NCI-H1694 (cell line): ENCODE results near the gene CXCR5.

Source experiments
- DNase-seq: peaks from one replicate; lab custom pipeline; 2025; lab: John Stamatoyannopoulos, UW

CXCR5 gene

DNA sequence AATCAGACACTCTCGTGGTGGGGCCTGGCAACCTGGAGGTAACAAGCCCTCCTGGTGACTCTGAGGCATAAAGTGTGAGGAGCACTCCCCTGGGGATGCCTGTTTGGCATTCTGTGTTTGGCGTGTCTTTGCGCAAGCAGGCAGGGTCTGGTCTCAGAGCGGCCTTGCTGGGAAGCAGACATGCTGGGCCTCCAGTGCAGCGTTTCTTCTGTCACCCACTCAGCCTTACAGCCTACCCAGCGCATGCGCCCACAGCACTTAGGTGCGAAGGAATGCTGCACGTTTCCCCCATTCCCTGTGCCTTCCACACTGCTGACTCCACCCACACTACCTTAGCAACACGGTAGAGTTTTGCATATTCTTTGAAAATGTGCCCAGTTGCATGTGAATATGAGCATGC lies 7.4 kb upstream of the CXCR5 start:
- DNase-seq: no peak

- no peak for DNase-seq
These were observed 6.1 kb upstream of the CXCR5 start for GRCh38 chr11:118877487-118878162.

DNA sequence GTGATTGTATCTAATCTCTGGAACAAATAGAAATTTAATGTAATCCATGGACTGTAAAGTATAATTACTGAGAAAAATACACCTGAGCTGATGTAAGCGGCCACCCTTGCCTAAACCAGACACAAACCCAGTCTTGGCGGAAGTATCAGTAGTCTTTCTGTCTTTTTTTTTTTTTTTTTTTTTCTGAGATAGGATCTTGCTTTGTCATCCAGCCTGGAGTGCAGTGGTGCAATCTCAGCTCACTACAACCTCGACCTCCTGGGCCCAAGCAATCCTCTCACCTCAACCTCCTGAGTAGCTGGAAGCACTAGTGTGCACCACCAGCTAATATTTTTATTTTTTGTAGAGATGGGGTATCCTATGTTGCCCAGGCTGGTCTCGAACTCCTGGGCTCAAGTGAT lies 5.5 kb upstream of the CXCR5 start:
- DNase-seq: no peak

- no peak for DNase-seq
These were observed 2.5 kb upstream of the CXCR5 start for GRCh38 chr11:118881228-118881627.

DNA sequence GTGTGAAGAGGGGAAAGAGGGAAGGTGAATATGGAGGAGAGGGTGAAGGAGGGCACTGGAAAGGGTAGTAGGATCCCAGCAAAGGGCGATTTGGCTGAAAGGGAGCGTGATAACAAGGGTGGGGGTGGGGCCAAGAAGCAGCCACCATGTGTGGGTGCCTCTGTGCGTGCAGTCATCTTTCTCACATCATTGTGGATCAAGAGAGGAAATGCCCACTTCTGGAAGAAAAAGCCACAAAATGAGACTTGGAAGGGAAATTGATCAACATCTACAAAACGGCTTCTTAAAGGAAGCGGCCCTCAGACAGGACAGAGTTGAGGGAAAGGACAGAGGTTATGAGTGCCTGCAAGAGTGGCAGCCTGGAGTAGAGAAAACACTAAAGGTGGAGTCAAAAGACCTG lies 1.2 kb upstream of the CXCR5 start:
- no peak for DNase-seq

DNA sequence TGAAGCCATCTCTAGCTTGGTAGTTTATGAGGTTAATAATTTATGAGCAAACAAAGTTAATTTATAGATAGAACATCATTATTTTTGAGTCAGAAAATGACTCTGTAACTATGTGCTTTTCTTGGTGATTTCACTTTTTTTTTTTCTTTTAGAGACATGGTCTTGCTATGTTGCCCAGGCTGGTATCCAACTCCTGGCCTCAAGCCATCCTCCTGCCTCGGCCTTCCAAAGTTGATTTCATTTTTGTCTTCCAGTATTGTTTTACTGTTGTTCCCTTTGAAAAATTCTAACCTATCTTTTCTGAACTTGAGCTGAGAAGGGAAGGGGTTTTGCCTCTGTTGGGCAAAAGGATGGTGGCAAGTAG lies 706 bp upstream of the CXCR5 start:
- no peak for DNase-seq

GRCh38 chr11:118884875-118885274 lies 1.2 kb downstream of the CXCR5 start:
- DNase-seq: no peak

DNA sequence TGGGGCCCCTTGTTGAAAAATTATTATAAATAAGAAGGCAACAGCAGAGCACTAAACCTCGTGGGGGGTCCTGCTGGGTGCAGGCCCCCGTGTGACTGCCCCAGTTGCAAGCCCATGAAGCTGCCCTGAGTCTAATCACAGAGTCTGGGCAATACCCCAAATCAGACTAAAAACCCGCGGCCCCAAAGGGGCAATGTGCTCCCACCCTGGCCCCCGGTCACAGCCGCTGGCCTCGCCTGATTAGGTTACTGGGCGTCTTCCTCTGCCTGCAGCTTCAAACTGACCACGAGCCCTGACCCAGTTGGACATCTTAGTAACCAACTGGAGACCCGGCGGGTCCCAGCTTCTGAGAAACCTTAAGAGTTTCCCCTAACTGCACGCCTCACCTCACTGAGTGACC lies 1.6 kb downstream of the CXCR5 start:
- DNase-seq: no peak

GRCh38 chr11:118885831-118886565 lies 2.3 kb downstream of the CXCR5 start:
- DNase-seq: no peak

GRCh38 chr11:118886681-118887111 lies 3.0 kb downstream of the CXCR5 start:
- DNase-seq: no peak

GRCh38 chr11:118887206-118887605 lies 3.5 kb downstream of the CXCR5 start:
- DNase-seq: no peak

DNA sequence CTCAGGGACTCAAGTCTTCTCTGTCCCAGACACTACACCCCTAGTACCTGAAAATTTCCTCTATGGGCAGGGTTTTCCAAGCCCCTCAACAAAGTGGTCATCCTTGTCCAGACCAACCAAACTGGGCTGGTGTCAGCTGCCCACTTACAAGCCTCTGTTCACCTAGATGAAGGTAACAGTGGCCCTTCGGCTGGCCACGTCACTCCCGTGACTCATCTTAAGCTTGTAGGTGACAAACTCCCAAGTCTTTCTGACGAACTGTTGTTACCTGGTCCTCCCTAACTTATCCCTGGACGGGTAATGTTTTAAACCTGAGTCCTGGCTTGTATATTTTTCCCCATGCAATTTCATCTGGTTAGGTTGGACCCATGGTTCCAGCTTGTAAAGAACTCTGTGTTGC lies 4.7 kb downstream of the CXCR5 start:
- no peak for DNase-seq

- DNase-seq: no peak
These were observed 6.1 kb downstream of the CXCR5 start for GRCh38 chr11:118889797-118890196.

- DNase-seq: no peak
These were observed 8.8 kb downstream of the CXCR5 start for GRCh38 chr11:118892514-118892913.

GRCh38 chr11:118892964-118893363 lies 9.3 kb downstream of the CXCR5 start:
- DNase-seq: no peak

DNA sequence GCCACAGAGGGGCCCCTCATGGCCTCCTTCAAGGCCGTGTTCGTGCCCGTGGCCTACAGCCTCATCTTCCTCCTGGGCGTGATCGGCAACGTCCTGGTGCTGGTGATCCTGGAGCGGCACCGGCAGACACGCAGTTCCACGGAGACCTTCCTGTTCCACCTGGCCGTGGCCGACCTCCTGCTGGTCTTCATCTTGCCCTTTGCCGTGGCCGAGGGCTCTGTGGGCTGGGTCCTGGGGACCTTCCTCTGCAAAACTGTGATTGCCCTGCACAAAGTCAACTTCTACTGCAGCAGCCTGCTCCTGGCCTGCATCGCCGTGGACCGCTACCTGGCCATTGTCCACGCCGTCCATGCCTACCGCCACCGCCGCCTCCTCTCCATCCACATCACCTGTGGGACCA lies 10.0 kb downstream of the CXCR5 start:
- no peak for DNase-seq

DNA sequence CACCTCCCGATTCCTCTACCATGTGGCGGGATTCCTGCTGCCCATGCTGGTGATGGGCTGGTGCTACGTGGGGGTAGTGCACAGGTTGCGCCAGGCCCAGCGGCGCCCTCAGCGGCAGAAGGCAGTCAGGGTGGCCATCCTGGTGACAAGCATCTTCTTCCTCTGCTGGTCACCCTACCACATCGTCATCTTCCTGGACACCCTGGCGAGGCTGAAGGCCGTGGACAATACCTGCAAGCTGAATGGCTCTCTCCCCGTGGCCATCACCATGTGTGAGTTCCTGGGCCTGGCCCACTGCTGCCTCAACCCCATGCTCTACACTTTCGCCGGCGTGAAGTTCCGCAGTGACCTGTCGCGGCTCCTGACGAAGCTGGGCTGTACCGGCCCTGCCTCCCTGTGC lies 10.5 kb downstream of the CXCR5 start:
- DNase-seq: no peak

DNA sequence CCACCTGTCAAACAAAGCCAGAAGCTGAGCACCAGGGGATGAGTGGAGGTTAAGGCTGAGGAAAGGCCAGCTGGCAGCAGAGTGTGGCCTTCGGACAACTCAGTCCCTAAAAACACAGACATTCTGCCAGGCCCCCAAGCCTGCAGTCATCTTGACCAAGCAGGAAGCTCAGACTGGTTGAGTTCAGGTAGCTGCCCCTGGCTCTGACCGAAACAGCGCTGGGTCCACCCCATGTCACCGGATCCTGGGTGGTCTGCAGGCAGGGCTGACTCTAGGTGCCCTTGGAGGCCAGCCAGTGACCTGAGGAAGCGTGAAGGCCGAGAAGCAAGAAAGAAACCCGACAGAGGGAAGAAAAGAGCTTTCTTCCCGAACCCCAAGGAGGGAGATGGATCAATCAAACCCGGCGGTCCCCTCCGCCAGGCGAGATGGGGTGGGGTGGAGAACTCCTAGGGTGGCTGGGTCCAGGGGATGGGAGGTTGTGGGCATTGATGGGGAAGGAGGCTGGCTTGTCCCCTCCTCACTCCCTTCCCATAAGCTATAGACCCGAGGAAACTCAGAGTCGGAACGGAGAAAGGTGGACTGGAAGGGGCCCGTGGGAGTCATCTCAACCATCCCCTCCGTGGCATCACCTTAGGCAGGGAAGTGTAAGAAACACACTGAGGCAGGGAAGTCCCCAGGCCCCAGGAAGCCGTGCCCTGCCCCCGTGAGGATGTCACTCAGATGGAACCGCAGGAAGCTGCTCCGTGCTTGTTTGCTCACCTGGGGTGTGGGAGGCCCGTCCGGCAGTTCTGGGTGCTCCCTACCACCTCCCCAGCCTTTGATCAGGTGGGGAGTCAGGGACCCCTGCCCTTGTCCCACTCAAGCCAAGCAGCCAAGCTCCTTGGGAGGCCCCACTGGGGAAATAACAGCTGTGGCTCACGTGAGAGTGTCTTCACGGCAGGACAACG lies 11.7 kb downstream of the CXCR5 start:
- DNase-seq: no peak

DNA sequence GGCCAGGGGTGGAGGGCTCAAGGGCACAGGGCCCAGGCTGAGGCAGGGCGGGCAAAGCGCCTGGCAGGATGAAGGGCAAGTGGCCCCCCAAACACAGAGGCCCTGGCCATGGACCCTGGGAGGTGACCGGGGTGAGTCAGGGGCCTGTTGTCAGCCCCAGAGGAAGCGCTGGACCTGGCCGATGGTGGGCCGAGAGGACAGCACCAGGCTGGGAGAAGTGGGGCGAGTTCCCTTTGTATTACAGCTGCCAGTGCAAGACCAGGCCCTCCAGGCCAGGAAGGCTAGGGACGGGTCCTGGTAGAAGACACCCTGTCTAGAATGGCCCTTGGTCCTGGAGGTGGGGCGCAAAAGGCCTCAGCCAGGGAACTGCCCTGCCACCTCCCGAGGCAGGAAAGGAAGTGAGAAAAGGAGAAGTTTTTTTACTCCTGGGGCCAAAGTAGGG lies 12.8 kb downstream of the CXCR5 start:
- DNase-seq: no peak

- no peak for DNase-seq
These were observed 13.4 kb downstream of the CXCR5 start for GRCh38 chr11:118896921-118897591.

DNA sequence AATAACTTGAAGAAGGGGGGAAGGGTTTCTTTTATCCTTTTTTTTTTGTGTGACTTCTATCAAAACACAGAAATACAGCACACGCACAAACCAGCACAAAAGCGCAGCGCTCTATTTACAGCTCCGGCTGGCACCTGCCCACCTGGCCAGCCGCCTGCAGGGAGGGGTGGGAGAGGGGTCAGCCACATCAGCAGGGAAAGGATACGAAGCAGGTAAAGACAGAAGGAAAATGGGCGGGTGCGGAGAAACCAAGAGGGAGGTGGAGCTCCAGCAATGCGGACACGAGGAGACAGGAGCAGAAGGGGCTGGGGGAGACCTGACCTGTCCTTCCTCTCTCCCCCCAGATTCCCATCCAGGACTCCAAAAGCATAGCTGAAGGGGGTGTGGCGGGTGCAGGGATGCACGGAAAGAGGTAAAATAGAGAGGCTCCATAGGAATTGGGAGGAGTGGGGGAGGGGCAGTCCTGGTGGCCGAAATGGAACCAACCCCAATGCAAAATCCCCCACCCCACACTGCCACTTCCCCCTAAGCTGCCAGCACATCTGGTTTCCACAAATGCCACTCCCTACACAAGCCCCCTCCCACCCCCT lies 14.1 kb downstream of the CXCR5 start:
- no peak for DNase-seq
